Gastrocnemius medialis (tissue), 4 donors: ENCODE results near the gene PPARGC1A. TPM values are rescaled to one million over a fixed set of nuclear protein-coding genes. Genes with fewer than 3 reads are reported as not detected.
A peak's percentile ranks its signal among the peaks of the same experiment; 100 is the strongest.

Source experiments
- ATAC-seq, 2 donors: fragments of 150-250 bp; one replicate each; pipeline ENCODE4 v1.9.1; 2016
- DNase-seq, 2 donors: peaks; one replicate each; pipeline ENCODE4 v3.0.0-alpha.2; 2019
- H3K27ac ChIP-seq, 4 donors: fragments of 200-600 bp; sonication (generic); 1 replicate in 1 of 4; 2 replicates in 3 of 4; pipeline ENCODE4 v1.5.1; 2016 to 2018; ENCODE audit warnings: mild to moderate bottlenecking in 2 of 4, moderate library complexity in 1 of 4
- H3K27me3 ChIP-seq, 3 donors: fragments of 200-600 bp; sonication (generic) in 2 of 3; 1 replicate in 1 of 3; 2 replicates in 2 of 3; pipeline versions ENCODE4 v1.5.1 to v1.6.0; 2016 to 2019; ENCODE audit warnings: mild to moderate bottlenecking in 1 of 3, moderate library complexity in 1 of 3
- H3K36me3 ChIP-seq, 2 donors: fragments of 200-600 bp; sonication (generic) in 1 of 2; one replicate each; pipeline ENCODE4 v1.5.1; 2017 to 2018
- H3K4me1 ChIP-seq, 2 donors: fragments of 200-600 bp; sonication (generic) in 1 of 2; one replicate each; pipeline ENCODE4 v1.5.1; 2016 to 2017; ENCODE audit warnings: mild to moderate bottlenecking in 2 of 2
- H3K4me3 ChIP-seq, 4 donors: fragments of 200-600 bp; sonication (generic) in 3 of 4; 1 replicate in 1 of 4; 2 replicates in 3 of 4; pipeline ENCODE4 v1.5.1; 2016 to 2019; ENCODE audit warnings: mild to moderate bottlenecking in 2 of 4
- H3K9me3 ChIP-seq, 3 donors: fragments of 200-600 bp; sonication (generic) in 2 of 3; 1 replicate in 1 of 3; 2 replicates in 2 of 3; pipeline ENCODE4 v1.5.1; 2016 to 2019
- CTCF ChIP-seq, 5 experiments: fragments of 450-650 bp in 3 of 5; fragments of 200-600 bp in 2 of 5; sonication (generic) in 2 of 5; IDR thresholded peaks in 4 of 5; conservative IDR thresholded peaks in 1 of 5; 1 replicate in 4 of 5; 2 replicates in 1 of 5; pipeline ENCODE4 v1.5.1; 2016 to 2019; ENCODE audit warnings: antibody characterized with exemption in 5 of 5, mild to moderate bottlenecking in 3 of 5, moderate library complexity in 3 of 5
- POLR2A ChIP-seq, 2 donors: fragments of 450-650 bp; IDR thresholded peaks; one replicate each; pipeline ENCODE4 v1.6.1; 2017; ENCODE audit warnings: antibody characterized with exemption in 2 of 2, mild to moderate bottlenecking in 2 of 2, moderate library complexity in 2 of 2
- in situ Hi-C, 4 donors: fragments of 200-750 bp; cut with MboI; loops; one replicate each; pipeline versions ENCODE4 v1.15.0 to v1.8.0; 2017; ENCODE audit warnings: low sequenced_read_pairs in 4 of 4
- intact Hi-C: fragments of 100-400 bp; cut with DNase I; formaldehyde crosslinking; loops from one replicate; pipeline ENCODE4 v1.15.1; 2023; ENCODE audit warnings: low total_unique reads
- total RNA-seq, 4 donors: library from RNA; depleted of rRNA; stranded (reverse); fragments of >200 nt; gene quantifications; one replicate each; pipeline versions ENCODE4 v1.1.0 to v1.2.3, GENCODE V29; 2016

The PPARGC1A gene
- total RNA-seq, 4 donors from 2014 or later = 30.6 to 68.9 (median 52.3) TPM

- Histone ChIP-seq H3K4me1 (peaks cover 6 to 8% of the 10 kb centered on the region in 2 donors), H3K9me3 (no peaks in the 10 kb centered on the region), H3K27me3 (no peaks in the 10 kb centered on the region), H3K4me3 (no peak overlapping the region), H3K36me3 (no peaks in the 10 kb centered on the region), H3K27ac (no peak overlapping the region)
- ATAC-seq (no peak), DNase-seq (no peak)
- intact Hi-C loops (loop anchor here (2.0 kb wide), 1 partner anchor 13 kb away; no protein-coding TSS in a partner anchor), in situ Hi-C loops (no loop called here)
- TF ChIP-seq CTCF (IDR thresholded peaks at IDR 0.05 in 4 of 5, conservative IDR thresholded peaks at IDR 0.05 in 1 of 5) (no peak), POLR2A (IDR thresholded peaks at IDR 0.05) (no peak)
Measured at GRCh38 chr4:23909671-23910070, 19.8 kb upstream of the PPARGC1A start.

- ATAC-seq (no peak), DNase-seq (no peak)
- Histone ChIP-seq H3K36me3 (no peaks in the 10 kb centered on the region), H3K4me3 (no peak overlapping the region), H3K27ac (no peak overlapping the region), H3K27me3 (no peaks in the 10 kb centered on the region), H3K9me3 (no peaks in the 10 kb centered on the region), H3K4me1 (peaks cover 12 to 24% of the 10 kb centered on the region in 2 donors)
- TF ChIP-seq POLR2A (IDR thresholded peaks at IDR 0.05) (no peak), CTCF (IDR thresholded peaks at IDR 0.05 in 4 of 5, conservative IDR thresholded peaks at IDR 0.05 in 1 of 5) (no peak)
- intact Hi-C loops = no loop called here
- in situ Hi-C loops = no loop called here
Measured at GRCh38 chr4:23906839-23907238, 17.0 kb upstream of the PPARGC1A start.

- in situ Hi-C loops = no loop called here
- H3K4me1 ChIP-seq = peaks cover 12 to 22% of the 10 kb centered on the region in 2 donors
- TF ChIP-seq POLR2A (IDR thresholded peaks at IDR 0.05) (no peak), CTCF (IDR thresholded peaks at IDR 0.05 in 4 of 5, conservative IDR thresholded peaks at IDR 0.05 in 1 of 5) (no peak)
- DNase-seq (no peak), ATAC-seq (peak; percentile 26 to 41)
- peak overlapping the region in 1 of 4 donors; percentile 22 for H3K4me3 ChIP-seq
- H3K9me3 ChIP-seq = no peaks in the 10 kb centered on the region
- H3K27me3 ChIP-seq = no peaks in the 10 kb centered on the region
- no peaks in the 10 kb centered on the region for H3K36me3 ChIP-seq
- peak overlapping the region; percentile 64 to 84 (median 80) for H3K27ac ChIP-seq
- intact Hi-C loops = loop anchor here (1.0 to 2.0 kb wide), 2 partner anchors 16 to 26 kb away; no protein-coding TSS in a partner anchor
Measured at GRCh38 chr4:23904639-23905071, 14.8 kb upstream of the PPARGC1A start.

GRCh38 chr4:23903859-23904438 is 14.1 kb upstream of the PPARGC1A start:
- peak; percentile 65 to 84 for DNase-seq
- Histone ChIP-seq H3K27me3 (no peaks in the 10 kb centered on the region), H3K4me3 (peak overlapping the region; percentile 6 to 27 (median 22)), H3K36me3 (no peaks in the 10 kb centered on the region), H3K4me1 (peaks cover 12 to 20% of the 10 kb centered on the region in 2 donors), H3K27ac (peak overlapping the region; percentile 64 to 84 (median 80)), H3K9me3 (no peaks in the 10 kb centered on the region)
- peak; percentile 95 to 97 for ATAC-seq
- intact Hi-C loops (loop anchor here (1.0 to 2.0 kb wide), 2 partner anchors 15 to 26 kb away; no protein-coding TSS in a partner anchor), in situ Hi-C loops (no loop called here)
- TF ChIP-seq CTCF (IDR thresholded peaks at IDR 0.05 in 4 of 5, conservative IDR thresholded peaks at IDR 0.05 in 1 of 5) = no peak
- peak; percentile 37 to 67 for TF ChIP-seq POLR2A (IDR thresholded peaks at IDR 0.05)
